Stimulated activated CD4-positive, alpha-beta T cell treated with anti-CD3 and anti-CD28 coated beads, TNF-alpha, amount 100 ng/mL, for 48 hours (primary cell): Measurements from ENCODE around the gene HTT.

Source experiments
- DNase-seq, 3 donors: peaks; one replicate each; pipeline ENCODE4 v3.0.0-alpha.2; 2020; ENCODE audit warnings: low read depth in 3 of 3

Gene HTT

DNA sequence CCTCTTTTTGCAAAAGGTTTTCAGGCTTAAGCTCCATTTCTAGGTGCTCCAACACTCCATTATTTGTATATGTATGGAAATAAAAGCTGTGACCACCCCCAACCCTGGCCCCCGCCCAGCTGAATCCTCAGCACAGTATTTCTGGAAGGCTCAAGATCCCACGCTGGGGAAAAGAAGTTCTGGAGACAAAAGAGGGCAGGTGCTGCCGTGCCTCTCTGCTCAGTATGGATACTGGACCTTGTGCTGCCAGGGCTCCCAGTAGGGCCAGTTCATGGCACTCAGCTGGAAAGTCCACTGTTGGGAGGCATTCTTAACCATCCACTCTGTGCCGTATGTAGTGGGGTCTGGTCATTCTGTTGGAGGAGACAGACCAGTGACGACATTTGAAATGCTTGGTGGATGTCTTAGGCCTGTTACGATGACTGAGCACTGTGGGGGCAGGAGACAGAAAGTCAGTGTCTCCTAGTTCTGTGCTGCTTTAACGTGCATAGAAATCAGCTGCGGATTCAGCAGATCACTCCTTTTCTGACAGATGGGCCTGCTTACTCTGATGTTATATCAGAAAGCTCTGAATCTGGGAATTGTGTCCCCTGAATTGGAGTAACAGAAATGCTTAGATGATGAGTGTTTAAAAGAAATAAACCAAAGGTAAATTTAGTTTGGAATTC is 126.1 kb downstream of the HTT start:
- DNase-seq = no peak

DNA sequence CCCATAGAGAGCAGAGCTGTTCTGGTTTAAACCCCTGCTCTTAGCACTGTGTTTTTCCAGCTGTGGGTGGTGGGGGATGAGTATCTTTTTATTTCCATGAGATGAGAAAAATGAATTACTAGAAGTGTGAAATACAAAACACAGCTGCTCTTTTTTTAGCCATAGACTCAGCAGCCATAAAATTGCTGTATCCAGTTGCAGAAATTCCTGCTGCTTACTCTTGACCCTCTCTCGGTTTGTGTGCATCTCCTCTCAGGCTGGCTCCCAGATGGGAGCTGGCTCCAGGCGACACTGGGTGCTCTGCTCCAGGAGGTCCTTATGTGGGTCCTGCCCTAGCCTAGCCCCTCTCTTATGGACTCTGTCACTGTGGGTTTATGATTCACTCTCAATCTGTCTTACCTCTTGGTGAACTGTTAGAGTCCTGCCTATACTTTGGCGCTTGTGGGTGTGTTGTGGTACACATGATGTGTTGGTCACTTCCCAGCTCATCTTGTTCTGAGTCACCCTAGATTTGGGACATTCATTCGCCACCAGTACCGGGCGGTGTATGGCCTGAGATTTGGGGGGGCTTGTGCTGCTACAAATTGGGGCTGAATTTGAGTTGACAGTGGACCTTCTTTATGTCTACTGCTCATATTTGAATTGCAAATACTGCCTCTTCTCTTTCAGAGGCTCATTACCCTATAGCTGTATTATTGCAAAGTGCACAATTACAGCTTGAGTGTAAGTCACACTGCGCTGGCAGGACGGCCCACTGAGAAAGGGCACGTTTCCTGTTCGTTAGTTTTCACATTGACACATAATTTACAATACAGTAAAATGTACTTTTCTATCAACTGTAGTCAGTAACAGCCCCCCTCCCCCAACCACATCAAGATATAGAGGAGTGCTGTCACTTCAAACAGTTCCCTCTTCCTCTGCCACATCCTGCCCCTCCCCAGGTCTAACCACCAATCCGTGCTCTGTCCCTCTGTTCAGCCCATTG is 127.5 kb downstream of the HTT start:
- peak; percentile 18 to 70 (median 34) for DNase-seq

DNA sequence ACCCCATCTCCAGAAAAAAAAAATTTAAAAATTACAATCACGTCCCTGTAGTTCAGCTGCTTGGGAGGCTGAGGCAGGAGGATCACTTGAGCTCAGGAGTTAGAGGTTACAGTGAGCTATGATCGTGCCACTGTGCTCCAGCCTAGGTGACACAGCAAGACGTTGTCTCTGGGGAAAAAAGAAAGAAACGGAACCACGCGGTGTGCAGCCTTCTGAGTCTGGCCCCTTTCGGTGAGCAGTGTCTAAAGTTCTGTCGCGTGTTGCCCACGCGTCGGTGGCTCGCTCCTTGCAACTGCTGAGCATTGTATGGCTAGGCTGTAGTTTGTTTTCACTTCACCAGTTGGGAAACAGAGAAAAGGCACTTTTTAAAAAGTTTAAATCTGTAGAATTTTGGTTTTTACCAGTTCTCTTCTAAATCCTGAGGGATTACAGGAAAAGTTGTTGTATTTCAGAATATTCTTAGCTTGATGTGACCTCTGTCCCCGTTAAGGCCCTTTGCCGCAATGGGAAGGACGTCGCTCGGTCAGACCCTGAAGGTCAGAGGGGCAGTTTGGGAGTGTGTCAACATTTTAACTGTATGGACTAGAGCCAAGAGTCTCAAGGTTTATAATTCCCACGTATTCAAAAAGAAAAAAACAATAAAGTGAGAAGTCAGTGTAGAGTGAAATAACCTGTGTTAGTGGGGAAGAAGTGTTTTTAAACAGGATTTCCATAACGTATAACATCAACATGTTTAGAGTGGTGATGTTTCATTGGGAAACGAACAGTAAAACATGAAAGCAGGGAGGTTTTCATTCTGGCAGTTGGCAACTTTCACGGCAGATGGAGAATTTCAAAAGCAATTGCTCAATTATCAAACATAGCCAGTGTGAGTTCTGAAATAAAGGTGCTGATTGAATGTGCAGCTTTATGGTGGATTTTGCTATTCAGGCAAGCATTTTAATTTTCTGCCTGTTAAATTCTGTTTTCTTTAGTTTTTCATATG is 128.6 kb downstream of the HTT start:
- peak in 2 of 3 donors; percentile 26 to 31 for DNase-seq

DNA sequence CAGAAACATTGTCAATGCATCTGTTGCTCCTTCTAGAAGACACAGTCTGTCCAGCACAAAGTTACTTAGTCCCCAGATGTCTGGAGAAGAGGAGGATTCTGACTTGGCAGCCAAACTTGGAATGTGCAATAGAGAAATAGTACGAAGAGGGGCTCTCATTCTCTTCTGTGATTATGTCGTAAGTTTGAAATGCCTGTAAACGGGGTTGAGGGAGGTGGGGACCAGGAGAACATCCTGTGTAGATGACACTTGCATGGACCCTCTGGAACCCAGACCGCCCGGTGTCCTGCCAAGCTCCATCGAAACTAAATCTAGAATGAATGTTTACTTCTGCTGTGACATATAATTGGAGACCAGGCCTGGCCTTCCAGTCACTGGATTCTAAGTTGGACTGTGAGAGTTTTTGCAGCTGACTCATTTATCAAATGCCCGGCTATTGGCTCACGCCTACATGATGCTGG is 129.5 kb downstream of the HTT start:
- no peak for DNase-seq

DNA sequence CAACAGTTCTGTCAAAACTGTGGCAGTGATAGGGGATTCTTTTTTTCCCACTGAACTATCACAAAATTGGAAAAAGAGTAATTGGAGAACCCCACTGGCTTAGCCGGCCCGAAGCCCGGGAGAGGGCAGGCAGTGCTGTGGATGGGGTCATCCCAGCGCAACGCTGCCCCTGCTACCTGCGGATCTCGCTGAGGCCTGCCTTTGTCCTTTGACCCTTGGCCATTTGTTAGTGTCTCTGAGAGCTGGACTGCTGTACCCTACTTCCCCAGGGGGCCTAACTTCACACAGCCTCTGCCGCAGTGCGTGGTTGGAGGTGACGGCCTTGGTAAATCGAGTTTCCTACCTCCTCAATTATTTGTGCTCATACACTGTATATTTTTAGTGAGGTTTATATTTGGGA is 131.5 kb downstream of the HTT start:
- DNase-seq = no peak

DNA sequence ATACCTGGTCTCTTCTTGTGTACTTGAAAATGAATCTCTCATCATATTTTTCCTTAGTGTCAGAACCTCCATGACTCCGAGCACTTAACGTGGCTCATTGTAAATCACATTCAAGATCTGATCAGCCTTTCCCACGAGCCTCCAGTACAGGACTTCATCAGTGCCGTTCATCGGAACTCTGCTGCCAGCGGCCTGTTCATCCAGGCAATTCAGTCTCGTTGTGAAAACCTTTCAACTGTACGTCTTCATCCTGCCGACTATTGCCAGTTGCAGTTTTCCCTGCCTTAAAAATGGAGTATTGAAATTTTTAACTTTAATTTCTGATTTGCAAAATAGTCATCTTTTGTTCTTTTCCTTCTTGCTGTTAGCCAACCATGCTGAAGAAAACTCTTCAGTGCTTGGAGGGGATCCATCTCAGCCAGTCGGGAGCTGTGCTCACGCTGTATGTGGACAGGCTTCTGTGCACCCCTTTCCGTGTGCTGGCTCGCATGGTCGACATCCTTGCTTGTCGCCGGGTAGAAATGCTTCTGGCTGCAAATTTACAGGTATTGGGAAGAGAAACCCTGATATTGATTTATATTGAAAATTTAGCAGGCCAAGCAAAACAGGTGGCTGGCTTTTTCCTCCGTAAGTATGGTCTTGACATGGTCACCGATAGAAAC is 132.1 kb downstream of the HTT start:
- DNase-seq = no peak

DNA sequence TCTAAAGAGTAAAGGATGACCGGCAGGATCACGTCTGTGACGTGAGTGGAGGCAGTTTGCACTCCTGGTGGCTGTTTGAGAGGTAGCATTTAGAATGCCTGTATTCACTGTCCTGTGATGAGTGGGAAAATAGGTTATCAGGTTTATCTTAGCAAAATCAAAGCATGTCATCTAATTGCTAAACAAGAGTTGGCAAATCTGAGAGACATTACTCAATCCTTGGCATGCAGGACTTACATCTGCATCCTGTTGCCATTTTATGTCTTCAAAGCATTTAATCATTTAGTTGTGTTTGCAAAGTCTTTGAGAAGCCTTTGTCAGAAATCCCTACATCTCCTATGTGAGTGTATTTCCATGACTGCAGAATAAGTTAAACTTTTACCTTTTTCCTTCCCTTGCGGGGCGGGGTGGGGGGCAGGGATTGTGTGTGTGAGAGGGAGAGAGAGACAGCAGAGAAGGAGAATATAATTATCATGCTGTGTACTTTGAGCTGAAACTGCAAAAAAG is 133.1 kb downstream of the HTT start:
- no peak for DNase-seq

DNA sequence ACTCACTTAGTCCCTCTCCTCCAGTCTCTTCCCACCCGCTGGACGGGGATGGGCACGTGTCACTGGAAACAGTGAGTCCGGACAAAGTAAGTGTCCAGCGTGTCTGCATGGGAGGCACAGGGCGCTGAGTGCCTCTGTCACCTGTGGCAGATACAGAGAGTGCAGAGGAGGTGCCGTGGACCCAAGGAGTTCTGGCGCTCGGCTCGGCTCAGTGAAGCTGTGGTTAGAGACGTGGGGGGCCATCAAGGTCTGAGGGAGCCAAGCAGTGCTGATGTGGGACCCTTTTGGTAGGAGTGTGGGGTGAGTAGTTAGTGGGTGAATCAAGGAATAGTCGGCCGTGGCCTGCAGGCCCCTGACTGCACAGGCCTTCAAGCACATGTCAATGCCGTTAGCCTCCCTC is 134.3 kb downstream of the HTT start:
- DNase-seq = no peak

DNA sequence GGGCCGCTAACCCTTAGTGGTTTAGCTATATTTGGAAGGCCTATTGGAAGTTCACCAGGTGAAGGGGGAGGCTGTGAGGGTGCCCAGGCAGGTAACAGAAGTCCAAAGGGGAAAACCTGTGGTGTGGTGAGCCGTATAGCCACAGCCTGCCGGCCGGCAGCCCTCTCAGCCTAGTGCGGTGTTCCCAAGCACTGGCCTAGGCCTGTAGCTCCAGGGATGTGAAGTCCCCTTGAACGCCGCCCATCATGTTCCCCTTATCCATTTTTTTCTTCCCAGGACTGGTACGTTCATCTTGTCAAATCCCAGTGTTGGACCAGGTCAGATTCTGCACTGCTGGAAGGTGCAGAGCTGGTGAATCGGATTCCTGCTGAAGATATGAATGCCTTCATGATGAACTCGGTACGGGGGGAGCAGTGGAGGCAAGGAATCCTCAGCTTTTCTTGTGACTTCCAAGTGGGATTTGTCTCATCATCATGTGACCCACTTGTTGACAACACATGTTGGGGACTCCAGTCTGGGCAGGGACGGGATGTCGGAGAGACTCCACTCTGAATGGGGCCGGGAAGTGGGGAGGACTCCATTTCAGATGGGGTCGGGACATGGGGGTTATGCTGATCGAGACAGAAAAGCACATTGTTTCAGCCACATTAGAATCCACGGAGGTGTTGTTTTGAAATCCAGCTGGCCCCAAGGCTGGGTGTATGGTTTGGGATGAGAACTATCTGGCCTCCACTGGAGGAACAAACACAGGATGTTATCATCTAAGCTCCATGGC is 135.3 kb downstream of the HTT start:
- DNase-seq = no peak

DNA sequence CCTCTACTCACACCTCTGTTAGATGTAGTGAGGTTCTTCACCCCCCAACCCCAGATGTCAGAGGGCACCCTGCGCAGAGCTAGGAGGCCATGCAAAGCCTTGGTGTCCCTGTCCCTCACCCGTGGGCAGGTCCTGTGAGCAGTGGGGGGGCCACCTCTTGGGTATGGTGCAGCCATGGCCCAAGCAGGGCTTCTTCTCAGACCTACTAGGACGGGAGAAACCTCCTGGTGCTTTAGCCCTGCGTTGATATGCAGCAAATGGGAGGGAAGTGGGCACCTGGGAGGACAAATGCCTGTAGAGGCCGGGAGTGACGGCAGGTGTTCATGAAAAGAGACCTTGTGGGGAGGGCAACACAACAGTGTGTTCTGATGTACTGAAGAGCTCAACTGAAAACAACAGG is 136.0 kb downstream of the HTT start:
- DNase-seq = no peak

DNA sequence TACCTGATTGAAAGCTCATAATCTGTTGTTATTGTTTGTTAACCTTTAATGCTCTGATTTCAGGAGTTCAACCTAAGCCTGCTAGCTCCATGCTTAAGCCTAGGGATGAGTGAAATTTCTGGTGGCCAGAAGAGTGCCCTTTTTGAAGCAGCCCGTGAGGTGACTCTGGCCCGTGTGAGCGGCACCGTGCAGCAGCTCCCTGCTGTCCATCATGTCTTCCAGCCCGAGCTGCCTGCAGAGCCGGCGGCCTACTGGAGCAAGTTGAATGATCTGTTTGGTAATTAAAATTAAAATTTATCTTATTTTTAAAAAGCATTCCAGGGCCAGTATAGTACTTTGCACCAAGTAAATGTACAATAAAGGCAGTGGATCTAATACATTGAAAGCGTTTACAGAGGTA is 137.4 kb downstream of the HTT start:
- DNase-seq = no peak

DNA sequence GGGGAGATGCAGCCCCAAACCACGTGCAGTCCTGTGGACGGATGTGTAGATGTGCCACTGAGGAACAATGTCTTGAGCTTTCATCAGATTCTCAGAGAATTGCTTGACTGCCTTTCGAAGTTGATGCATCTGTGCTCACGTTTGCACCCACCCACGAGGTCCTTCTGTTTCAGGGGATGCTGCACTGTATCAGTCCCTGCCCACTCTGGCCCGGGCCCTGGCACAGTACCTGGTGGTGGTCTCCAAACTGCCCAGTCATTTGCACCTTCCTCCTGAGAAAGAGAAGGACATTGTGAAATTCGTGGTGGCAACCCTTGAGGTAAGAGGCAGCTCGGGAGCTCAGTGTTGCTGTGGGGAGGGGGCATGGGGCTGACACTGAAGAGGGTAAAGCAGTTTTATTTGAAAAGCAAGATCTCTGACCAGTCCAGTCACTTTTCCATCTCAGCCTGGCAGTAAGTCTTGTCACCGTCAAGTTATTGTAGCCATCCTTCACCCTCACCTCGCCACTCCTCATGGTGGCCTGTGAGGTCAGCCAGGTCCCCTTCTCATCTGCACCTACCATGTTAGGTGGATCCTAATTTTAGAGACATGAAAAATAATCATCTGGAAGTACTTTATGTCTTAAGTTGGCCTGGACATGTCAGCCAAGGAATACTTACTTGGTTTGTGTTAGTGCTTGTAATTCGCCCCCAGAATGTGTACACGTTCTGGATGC is 138.1 kb downstream of the HTT start:
- DNase-seq = no peak

DNA sequence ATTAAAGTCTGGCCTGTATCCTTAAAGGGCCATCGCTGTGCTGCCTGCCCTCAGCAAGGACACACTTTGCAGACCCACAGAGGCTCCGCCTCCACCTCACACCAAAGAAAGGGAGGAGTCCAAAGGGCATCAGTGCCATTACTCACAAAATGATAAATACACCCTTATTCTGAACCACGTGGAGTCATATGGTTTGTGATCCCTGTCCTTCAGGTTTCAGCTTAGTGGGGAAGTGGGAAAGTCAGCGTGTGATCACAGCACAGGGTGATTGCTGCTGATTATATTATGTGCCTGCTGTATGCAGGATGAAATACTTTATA is 138.6 kb downstream of the HTT start:
- DNase-seq = no peak

DNA sequence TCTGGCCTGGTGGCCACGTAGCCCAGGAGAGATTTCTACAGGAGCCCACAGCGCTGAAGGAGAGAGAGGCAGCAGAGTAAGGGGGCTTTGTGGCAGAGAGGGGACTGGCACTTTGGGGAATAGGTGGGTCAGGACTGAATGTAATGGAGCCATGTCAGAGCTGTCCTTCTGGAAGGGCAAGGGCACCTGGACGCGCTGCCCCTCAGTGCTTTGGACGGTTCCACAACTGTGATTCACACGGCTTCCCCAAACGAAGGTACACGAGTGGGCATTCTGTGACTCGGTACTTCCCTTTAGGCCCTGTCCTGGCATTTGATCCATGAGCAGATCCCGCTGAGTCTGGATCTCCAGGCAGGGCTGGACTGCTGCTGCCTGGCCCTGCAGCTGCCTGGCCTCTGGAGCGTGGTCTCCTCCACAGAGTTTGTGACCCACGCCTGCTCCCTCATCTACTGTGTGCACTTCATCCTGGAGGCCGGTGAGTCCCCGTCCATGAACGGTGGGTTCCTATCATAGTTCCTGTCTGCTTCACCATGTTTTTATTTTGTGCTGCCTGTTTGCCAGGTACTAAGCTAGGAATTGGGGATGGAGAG is 139.3 kb downstream of the HTT start:
- DNase-seq = no peak

DNA sequence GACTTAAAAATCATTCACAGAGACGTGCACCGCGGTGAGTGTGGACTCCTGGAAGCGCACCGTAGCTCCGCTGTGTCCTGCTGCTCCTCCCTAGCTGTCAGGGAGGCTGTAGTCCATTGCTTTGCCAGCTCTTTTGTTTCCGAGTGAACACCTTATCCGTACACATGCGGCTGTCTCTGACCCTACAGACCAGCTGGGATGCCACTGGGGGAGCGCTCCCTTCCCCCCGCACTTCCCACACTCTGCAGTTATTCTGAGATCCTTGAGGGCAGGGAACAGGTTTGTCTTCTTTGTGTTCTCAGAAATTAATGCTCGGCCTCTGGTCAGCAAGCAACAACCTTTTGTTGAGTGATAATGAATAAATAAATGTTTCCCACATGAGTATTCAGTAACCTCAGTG is 140.8 kb downstream of the HTT start:
- no peak for DNase-seq

DNA sequence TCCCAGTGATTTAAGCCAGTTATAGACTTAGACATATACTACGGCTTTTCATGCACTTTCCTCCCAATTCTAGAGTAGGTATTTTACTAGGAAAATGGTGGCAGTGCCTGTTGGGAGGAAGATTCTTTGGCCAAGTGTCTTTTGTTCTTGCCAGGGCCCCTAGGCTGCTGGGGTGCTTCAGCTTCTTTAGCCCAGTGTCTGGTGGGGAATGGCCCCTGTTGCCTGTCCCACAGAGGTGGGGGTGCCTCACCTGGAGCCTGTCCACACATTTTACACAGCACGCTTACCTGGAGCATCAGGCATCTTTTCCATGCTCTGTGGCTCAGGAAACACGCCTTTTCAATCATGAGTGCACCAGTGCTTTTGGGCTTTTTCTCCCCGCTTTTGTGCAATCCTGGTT is 141.3 kb downstream of the HTT start:
- no peak for DNase-seq

DNA sequence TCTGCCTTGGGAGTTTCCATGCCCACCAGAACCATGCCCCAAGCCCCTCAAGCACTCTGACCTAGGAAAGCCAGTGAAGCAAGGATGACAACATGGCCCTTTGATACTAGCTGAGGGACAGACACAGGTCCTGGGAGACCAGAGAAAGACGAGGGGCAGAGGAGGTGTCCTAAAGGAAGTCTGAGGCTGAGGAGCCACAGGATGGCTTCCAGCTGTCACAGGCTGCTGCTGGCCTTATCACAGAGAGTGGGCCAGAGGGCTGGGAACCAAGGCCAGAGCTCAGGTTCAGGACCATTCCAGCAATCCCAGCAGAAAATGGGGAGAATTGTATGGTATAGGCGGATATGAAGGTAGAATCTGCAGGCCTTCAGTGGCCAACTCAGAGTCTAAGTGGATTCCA is 142.8 kb downstream of the HTT start:
- no peak for DNase-seq

DNA sequence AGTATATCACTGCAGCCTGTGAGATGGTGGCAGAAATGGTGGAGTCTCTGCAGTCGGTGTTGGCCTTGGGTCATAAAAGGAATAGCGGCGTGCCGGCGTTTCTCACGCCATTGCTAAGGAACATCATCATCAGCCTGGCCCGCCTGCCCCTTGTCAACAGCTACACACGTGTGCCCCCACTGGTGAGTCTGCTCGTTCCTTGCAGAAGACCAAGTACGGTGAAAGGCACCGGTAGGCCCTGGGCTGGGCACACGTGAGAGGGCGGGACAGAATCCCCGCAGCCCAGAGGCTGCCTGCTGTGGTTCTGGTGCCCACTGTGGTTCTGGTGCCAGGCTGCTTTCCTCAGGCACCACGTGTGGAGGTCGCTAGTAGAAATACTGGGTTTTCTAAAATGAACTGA is 143.3 kb downstream of the HTT start:
- DNase-seq = no peak
